NOMO-1 treated with dmso at 0.1 percent for 144 hours (cell line): ENCODE measurements around the gene GEMIN2.
A peak's percentile ranks its signal among the peaks of the same experiment; 100 is the strongest.
"Not testable (repeated sequence)": the region's sequence is repeated elsewhere in the genome, so short reads cannot be mapped to it uniquely, and the experiment has no call there.

Source experiments
- DNase-seq: peaks from one replicate; lab custom pipeline; 2025; ENCODE audit not compliant: unreplicated experiment; lab: John Stamatoyannopoulos, UW

The GEMIN2 gene

GRCh38 chr14:39114073-39114838, at the start of gene GEMIN2:
GEMIN2 (plus strand) TSS chr14:39114323; CDS start chr14:39114339, 16 bp downstream.
- peak; percentile 90 for DNase-seq

GRCh38 chr14:39069169-39069805, 44.8 kb upstream of the GEMIN2 start:
- DNase-seq = not testable (repeated sequence)

- DNase-seq = no peak
These were observed 44.2 kb upstream of the GEMIN2 start for GRCh38 chr14:39069923-39070322.

GRCh38 chr14:39071096-39071495, 43.0 kb upstream of the GEMIN2 start:
- DNase-seq = no peak

- DNase-seq = no peak
These were observed 33.2 kb upstream of the GEMIN2 start for GRCh38 chr14:39080886-39081285.

- DNase-seq = no peak
These were observed 31.0 kb upstream of the GEMIN2 start for GRCh38 chr14:39083127-39083526.

GRCh38 chr14:39085933-39086332, 28.2 kb upstream of the GEMIN2 start:
- DNase-seq = no peak

- DNase-seq = no peak
These were observed 26.6 kb upstream of the GEMIN2 start for GRCh38 chr14:39087493-39087892.

GRCh38 chr14:39090548-39091111, 23.5 kb upstream of the GEMIN2 start:
- DNase-seq = no peak

GRCh38 chr14:39091716-39092115, 22.4 kb upstream of the GEMIN2 start:
- no peak for DNase-seq

- no peak for DNase-seq
These were observed 19.6 kb upstream of the GEMIN2 start for GRCh38 chr14:39094515-39094914.

GRCh38 chr14:39097159-39097558, 17.0 kb upstream of the GEMIN2 start:
- no peak for DNase-seq

GRCh38 chr14:39099215-39099614, 14.9 kb upstream of the GEMIN2 start:
- DNase-seq = not testable (repeated sequence)

- no peak for DNase-seq
These were observed 14.4 kb upstream of the GEMIN2 start for GRCh38 chr14:39099748-39100147.

GRCh38 chr14:39102265-39102968, 11.7 kb upstream of the GEMIN2 start:
- DNase-seq = no peak

- DNase-seq = peak; percentile 85
These were observed 10.9 kb upstream of the GEMIN2 start, which contains the start of gene SEC23A for GRCh38 chr14:39102969-39103957. SEC23A (minus strand) TSS chr14:39103235; CDS start chr14:39096118, 7,117 bp downstream.

GRCh38 chr14:39104078-39104801, 9.9 kb upstream of the GEMIN2 start:
- not testable (repeated sequence) for DNase-seq

- DNase-seq = no peak
These were observed 6.5 kb upstream of the GEMIN2 start for GRCh38 chr14:39107591-39107996.

GRCh38 chr14:39108791-39109190, 5.3 kb upstream of the GEMIN2 start:
- no peak for DNase-seq
